Femur (tissue), 1 donor: ENCODE results near the gene SYNGAP1.
A peak's percentile ranks its signal among the peaks of the same experiment; 100 is the strongest.
"Not testable (repeated sequence)": the region's sequence is repeated elsewhere in the genome, so short reads cannot be mapped to it uniquely, and the experiment has no call there.

Source experiments
- DNase-seq: peaks from one replicate; pipeline ENCODE4 v3.0.0-alpha.2; 2017

The SYNGAP1 gene

DNA sequence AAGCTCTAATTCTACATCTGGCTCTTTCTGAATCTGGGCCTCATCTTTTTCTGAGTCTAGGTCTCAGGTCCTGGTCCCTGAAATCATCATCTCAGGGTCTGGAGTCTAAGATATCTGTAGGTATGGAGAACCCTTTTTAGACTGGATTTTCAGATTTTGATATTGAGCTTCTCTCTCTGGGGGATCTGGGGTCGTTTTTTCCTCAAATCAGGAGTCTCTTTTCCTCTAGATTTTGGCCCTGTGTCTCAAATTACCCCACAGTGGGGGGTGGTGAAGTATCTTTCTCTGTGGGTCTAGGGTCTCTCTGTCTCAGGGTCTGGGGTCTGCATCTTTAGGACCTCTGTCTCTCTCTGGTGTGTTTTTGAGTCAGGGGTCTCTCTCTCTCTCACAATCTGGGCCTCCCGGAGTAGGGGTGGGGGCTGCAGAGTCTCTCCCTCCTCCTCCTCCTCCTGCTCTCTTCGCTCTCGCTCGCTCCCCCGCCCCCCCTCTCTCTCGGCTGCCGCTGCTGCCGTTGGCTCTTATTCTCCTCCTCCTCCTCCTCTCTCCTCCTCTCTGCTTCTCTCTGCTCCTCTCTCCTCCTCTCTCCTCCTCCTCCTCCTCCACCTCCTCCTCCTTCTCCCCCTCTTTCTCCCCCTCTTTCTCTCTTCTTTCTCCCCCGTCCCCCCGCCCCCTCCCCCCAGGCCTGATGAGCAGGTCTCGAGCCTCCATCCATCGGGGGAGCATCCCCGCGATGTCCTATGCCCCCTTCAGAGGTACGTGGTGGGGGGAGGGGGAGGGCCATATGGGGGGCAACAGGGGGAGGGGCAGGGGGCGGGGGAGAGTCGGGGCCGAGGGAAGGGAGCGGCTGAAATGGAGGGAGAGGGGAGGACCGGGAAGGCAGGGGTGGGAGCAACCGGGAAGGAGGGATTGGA lies at the start of gene SYNGAP1:
Gene SYNGAP1 (plus strand): TSS at position 486 of the 911 bp plus-strand sequence. CDS start 200 bp downstream, at position 686.
- DNase-seq, result peak; percentile 87

DNA sequence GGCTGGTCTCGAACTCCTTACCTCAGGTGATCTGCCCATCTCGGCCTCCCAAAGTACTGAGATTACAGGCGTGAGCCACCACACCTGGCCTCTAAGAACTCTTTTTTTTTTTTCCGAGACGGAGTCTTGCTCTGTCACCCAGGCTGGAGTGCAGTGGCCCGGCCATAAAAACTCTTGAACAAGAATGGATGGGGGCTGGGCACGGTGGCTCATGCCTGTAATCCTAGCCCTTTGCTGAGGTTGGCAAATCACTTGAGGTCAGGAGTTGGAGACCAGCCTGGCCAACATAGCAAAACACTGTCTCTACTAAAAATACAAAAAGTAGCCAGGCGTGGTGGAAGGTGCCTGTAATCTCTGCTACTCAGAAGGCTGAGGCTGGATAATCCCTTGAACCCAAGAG lies 48.0 kb upstream of the SYNGAP1 start:
- not testable (repeated sequence) for DNase-seq

DNA sequence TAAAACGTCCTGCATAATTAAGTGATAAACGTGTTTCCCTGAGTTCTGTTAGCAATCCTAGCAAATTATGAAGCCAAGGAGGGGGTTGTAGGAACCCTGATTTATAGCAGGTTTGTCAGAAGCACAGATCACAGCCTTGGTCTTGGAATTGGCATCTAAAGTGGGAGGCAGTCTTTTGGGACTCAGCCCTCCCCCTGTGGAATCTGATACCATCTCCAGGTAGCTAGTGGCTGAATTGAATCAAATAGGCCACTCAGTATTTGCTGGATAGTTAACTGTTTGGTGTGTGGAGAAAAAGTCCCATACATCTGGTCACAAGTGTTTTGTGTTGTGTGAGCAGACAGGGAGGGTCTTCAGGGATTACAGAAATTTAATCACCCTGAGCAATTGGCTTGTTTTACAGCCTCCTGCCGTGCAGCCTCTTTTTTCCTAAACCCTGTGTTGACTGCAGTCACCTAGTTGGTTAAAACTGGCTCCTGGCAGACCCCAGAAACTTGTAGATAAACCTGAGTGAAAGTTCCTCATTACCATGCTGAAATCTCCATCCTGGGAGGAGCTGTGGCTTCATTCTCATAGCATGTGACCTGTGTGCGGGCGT lies 47.2 kb upstream of the SYNGAP1 start:
- DNase-seq, result no peak

DNA sequence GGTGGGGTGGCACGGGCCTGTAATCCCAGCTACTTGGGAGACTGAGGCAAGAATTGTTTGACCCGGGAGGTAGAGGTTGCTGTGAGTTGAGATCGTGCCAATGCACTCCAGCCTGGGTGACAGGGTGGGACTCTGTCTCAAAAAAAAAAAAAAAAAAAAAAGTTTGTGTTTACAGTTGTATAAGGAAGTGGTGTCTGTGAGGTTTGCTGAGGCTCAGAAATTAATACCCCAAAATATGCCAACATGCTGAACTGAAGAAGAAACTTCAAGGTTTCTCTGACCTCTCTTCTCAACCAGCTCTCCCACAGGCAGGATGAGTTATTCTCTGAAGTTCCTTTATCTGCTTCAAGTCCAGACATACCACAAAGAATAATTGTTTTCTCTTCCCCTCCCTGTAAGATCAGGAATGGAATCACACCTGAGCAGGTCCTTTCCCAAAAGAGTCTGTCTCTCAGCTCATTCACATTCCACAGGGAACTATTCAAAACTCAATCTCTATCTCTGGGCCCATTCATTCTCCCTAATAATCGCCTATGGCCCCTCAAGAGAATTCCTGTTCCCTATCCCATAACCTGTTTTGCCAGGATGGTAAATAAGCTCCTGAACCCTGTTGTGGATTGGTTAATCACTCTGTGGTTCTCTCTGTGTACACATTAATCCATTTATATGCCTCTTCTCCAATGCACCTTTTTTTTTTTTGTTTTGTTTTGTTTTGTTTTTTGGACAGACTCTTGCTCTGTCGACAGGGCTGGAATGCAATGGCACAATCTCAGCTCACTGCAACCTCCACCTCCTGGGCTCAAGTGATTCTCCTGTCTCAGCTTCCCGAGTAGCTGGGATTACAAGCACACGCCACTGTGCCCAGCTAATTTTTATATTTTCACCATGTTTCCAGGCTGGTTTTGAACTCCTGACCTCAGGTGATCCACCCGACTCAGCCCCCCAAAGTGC lies 45.6 kb upstream of the SYNGAP1 start:
- no peak for DNase-seq

DNA sequence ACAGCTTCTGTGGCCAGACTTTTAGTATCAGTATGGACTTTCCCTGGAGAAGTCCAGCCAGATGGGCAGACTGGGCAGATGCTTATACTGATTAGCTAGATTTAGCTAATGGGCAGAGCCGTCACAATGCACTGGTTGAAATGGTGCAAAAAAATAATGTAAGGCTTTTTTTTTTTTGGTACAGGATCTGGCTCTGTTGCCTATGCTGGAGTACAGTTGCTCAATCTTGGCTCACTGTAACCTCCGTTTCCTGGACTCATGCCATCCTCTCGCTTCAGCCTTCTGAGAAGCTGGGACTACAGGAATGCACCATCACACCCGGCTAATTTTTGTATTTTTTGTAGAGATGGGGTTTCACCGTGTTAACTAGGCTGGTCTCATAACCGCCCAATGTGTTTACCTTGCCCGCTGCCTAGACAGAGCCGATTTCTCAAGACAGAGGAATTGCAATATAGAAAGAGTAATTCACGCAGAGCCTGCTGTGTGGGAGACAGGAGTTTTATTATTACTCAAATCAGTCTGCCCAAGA lies 44.7 kb upstream of the SYNGAP1 start:
- peak; percentile 87 for DNase-seq

DNA sequence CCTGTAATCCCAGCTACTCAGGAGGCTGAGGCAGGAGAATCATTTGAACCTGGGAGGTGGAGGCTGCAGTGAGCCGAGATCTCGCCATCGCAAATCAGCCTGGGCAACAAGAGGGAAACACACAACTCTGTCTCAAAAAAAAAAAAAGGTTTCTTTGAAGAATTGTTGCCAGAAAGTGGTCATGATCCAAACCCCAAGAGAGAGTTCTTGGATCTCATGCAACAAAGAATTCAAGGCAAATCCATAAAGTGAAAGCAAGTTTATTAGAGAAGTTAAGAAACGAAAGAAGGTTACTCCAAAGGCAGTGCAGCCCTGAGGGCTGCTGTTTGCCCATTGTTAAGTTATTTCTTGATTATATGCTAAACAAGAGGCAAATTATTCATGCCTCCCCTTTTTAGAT lies 42.7 kb upstream of the SYNGAP1 start:
- no peak for DNase-seq

DNA sequence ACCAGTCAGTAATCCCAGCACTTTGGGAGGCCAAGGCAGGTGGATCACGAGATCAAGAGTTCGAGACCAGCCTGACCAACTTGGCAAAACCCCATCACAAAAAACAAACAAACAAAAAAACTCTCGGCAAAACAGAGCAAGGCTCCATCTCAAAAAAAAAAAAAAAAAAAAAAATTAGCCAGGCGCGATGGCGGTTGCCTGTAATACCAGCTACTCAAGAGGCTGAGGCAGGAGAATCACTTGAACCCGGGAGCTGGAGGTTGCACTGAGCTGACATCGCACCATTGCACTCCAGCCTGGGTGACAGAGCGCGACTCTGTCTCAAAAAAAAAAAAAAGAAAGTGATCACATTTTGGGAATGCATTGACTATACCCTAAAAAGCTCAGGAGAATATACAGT lies 40.7 kb upstream of the SYNGAP1 start:
- DNase-seq, result not testable (repeated sequence)

DNA sequence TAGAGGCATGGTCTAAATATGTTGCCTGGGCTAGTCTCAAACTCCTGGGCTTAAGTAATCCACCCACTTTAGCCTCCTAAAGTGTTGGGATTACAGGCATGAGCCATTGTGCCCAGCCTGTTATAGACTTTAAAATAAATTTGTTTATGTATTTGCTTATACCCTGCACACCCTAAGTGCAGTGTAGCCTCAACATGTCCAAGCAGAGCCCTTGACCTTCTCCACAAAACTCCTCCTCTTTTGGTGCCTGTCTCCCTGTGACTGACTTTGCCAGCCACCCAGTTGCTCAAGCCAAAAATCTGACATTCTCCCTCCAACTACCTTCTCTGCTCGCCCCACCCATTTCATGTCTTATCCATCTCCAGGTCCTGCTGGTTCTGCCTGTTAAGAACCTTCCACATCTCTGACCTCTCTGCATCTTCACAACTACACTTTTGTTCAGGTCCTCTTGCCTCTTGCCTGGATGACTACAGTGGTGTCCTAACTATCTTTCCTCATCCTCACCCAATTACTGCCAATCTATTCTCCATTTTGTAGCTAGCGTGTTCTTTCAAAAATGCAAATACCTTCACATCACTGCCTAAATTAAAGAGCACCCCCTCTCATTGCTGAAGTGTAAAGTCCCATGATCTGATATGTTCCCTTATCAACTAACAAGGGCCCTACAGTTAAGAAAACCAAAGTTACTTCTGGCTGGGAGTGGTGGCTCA lies 39.4 kb upstream of the SYNGAP1 start:
- DNase-seq, result no peak

DNA sequence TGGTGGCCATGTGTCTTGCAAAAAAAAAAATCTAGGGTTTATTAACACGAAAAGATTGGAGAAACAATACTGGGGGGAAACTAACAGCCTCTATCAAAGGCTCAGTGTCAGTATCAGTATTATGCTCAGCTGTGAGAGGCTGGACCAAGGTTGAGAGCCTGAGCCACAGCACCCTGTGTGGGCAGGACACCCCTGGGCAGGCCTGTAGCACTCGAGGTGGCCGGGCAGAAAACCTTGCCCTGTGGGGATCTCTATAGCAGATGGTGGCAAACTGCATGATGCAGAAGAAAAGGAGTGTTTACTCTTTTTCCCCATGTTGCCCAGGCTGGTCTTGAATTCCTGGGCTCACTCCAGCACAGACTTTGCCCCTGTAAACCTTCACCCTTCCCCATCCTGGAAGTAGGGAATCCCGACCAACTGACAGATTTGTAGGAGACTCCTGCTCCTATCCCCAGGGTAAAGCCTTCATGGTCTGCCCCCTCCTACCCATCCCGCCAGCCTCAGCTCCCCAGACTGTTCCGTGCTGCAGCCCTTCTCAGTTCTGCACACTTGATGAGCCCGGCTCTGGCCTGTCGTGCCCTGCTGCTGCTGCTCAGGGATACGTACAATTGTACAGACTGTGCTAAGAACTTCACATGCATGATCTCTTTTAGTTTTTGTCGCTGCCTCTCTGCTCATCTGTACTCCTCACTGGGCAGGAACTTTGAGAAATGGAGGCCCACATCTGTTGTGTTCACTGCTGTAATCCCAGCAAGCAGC lies 36.3 kb upstream of the SYNGAP1 start:
- DNase-seq, result no peak

DNA sequence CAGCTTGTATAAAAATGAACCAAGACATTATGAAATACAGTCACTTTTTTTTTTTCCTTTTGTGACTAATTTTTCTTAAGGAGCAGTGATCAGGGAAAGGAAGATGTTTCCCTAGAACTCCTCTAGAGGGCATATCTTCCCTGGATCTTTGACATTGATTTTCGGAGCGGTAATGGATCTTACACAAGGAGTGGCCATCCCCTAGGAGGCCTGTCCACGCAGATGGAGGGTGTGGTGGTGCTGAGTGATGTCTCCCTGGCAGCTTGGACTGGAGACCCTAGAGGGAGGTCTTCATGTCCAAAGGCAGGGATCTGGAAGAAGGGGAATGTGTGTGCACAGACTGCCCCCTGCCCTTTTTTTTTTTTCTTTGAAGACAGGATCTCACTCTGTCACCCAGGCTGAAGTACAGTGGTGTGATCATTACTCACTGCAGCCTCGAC lies 35.3 kb upstream of the SYNGAP1 start:
- no peak for DNase-seq

DNA sequence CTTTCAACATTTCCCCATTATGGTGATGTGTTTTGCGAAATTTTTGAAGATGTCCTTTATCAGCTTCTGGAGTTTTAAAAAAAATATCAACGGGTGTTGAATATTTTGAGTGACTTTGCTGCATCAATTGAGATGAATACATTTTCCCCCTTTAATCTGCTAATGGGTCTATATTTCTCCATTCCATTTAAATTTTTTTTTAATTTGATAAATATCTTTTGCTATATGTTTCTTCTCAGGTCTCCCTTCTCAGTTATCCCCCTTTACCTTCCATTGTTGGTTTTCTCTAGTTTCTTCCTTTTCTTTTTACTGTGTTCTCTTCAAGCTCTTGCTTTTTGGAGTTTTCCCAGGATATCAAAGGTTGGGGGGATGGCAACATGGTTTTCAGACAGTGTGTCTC lies 29.7 kb upstream of the SYNGAP1 start:
- DNase-seq, result no peak

DNA sequence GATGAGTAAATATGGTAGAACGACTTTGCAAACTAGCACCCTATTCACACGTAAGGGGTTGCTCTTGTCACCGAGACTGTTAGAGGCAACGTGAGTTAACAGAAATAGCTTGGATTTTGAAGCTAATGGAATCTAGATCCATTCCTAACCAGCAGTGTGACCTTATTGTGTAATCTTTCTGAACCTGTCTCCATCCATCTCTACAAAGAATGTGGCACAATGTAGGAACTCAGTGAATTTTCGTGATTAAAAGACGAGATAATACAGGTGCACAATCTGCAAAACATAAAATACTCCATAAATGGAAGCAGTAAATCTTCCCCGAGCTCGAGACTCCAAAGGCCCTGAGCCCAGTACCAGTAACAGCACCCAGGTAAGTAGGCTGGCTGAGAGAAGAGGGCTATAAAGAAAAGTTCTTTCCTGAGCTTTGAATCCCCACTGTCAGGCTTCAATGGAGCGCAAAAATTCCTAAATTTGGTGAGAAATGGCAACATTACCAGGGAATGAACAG lies 29.0 kb upstream of the SYNGAP1 start:
- no peak for DNase-seq

DNA sequence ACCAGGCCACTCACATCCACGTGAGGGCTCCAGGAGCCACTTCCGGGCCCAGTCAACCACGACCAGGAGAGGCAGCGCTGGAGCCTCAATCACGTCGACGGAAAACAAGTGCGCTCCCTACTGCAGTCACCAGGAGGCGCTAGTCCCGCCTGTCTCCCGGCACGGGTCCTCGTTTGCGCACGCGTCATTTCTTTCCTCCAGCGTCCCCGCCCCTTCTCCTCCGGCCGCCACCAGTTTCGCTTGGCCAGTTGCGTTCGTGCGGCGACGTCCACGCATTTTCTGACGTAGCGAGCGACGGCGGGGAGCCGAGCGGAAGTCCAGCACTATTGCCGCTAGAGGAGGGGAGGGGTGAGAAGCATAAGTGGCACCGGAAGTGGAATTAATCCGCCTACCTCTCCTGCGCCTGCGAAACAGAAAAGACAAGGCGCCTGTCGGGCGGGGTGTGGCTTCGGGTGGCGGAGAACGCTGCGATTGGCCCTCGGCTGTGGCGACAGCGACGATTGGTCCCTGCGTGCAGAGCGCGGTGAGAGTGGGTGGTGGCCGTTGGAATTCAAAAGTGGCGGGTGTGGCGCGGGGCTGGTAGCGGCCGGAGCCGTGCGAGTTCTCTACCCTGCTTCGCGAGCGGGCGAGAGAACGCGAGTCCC lies 28.5 kb upstream of the SYNGAP1 start, which contains the start of gene KIFC1:
Gene KIFC1 (plus strand): TSS at position 546 of the 644 bp plus-strand sequence. CDS start 163 bp downstream, outside the sequence.
- DNase-seq, result peak; percentile 100

DNA sequence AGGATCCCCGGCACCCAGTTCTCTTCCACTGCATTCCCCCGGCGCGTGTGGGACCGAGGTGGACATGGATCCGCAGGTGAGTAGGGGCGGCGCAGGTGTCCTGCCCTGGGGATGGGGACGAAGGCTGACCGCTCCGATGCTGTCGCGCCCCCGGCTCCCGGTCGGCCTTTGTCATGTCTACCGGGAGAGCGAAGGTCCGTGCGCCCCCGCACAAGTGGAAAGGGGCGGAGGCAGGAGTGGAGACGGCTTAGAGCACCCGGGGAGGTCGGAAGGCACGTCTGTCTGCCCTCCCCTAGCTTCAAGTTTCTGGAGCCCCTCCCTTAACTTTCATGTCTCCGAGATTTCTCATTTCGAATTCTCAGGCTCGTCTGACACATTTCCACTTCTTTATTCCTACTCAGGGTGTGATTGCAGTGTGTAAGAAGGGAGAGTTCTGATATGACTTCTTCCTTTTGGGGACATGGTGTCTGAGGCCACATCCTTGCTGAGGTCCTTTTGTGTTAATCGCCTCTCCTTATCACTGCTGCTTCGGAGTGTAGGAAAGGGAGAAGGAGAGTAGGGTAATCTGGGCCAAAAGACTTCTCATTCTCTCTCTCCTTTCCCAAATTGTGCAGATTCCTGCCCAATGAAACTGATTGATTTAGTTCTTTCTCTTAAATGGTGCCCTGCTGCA lies 27.8 kb upstream of the SYNGAP1 start:
- DNase-seq, result no peak

DNA sequence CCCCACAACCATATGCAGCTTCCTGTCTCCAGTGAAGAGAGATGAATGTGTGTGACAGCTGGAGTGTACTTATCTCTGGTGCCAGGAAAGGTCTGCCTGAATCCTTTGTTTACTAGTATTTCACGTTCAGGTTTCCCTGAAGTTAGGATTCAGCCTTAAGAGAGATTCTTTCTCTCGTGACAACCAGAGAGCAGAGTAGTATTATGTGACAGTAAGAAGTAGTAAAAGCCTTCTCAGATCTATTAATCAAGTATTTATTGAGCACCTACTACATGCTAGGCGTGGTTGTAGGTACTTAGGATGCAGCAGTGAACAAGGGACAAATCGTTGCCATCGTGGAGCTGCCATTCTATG lies 27.3 kb upstream of the SYNGAP1 start:
- DNase-seq, result no peak

DNA sequence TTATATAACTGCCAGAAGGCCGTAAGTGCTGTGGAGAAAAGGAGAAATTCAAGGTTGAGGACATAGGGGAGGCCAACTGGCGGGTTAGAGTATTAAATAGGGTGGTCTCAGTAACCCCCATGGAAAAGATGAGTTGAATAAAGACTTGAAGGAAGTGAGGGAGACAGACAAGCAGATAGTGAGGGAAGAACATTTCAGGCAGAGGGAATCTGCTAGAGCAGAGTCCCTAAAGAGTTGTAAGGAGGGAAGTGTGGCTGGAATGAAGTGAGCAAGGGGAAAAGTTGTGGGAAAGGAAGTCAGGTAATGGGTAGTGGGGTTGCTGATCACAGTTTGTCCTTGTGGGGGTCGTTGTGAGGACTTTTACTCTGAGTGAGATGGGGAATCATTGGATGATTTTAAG lies 26.9 kb upstream of the SYNGAP1 start:
- no peak for DNase-seq

DNA sequence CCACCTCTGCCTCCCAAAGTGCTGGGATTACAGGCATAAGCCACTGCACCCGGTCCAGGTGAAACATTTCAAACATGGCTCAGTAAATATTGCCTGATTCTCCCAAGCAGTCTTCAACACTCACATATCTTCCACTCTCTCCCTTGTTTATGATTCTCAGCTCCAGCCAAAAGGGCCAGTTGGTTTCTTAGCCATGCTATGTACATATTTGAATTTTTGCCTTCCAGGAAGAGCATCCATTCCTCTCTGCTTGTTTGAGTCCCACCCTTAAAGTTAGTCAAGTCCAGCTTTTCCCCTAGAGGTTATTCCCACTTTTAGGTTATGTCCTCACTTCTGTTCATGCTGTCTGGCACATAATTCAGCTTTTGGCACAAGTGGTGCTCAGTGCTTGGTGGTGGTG lies 22.3 kb upstream of the SYNGAP1 start:
- DNase-seq, result no peak

DNA sequence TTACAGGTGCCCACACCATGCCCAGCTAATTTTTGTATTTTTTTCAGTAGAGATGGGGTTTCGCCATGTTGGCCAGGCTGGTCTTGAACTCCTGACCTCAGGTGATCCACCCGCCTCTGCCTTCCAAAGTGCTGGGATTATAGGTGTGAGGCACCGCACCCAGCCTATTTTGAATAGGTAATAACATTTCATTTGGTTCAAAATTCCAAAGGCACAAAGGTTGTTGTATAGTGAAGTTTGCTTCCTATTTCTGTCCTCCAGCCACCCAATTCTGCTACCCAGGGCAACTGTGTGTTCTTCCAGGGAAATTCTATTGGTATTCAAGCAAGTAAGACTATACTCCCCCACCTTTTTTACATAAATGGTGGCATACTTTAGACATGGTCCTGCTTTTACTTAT lies 21.3 kb upstream of the SYNGAP1 start:
- not testable (repeated sequence) for DNase-seq

DNA sequence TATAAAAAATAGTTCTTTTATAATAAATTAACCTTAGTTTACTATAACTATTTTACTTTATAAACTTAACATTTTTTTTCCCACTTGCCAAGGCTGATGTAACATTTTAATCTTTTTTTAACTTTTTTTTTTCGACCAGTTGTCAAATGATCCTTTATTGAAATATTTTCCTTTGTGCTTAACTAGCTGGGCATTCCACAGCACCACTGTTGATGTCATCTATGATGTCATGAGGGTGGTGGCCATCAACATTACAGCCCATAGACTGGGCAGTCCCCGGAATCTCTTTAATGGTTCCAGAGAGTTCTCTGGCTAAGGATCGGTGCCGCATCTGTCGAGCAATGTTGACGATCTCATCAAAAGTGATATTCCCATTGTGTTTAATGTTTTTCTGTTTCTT lies 20.0 kb upstream of the SYNGAP1 start:
- DNase-seq, result not testable (repeated sequence)

DNA sequence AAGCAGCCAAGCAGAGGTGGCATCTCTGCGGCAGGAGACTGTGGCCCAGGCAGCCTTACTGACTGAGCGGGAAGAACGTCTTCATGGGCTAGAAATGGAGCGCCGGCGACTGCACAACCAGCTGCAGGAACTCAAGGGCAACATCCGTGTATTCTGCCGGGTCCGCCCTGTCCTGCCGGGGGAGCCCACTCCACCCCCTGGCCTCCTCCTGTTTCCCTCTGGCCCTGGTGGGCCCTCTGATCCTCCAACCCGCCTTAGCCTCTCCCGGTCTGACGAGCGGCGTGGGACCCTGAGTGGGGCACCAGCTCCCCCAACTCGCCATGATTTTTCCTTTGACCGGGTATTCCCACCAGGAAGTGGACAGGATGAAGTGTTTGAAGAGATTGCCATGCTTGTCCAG lies 15.0 kb upstream of the SYNGAP1 start:
- no peak for DNase-seq
